Thymus (tissue), 11 donors: Measurements from ENCODE around the gene NSUN4. TPM values are rescaled to one million over a fixed set of nuclear protein-coding genes. Genes with fewer than 3 reads are reported as not detected.
"Not testable (repeated sequence)": the region's sequence is repeated elsewhere in the genome, so short reads cannot be mapped to it uniquely, and the experiment has no call there.

Experiments used
- DNase-seq, 9 donors: peaks; one replicate each; pipeline ENCODE4 v3.0.0-alpha.2; 2013; ENCODE audit warnings: low spot score in 9 of 9, low read depth in 6 of 9, missing footprints in 1 of 9
- H3K27ac ChIP-seq, 2 donors: one replicate each; pipeline ENCODE4 v1.5.1; 2013; ENCODE audit warnings: control low read depth in 1 of 2, low read depth in 1 of 2, low read length in 1 of 2, mild to moderate bottlenecking in 1 of 2, moderate library complexity in 1 of 2
- H3K27me3 ChIP-seq, 2 donors: one replicate each; pipeline ENCODE4 v1.5.1; 2013; ENCODE audit warnings: low read length in 1 of 2; ENCODE audit not compliant: control insufficient read depth in 2 of 2, insufficient read depth in 1 of 2
- H3K36me3 ChIP-seq, 2 donors: one replicate each; pipeline ENCODE4 v1.5.1; 2013; ENCODE audit warnings: low read length in 1 of 2, mild to moderate bottlenecking in 1 of 2, moderate library complexity in 1 of 2; ENCODE audit not compliant: control insufficient read depth in 2 of 2, insufficient read depth in 2 of 2
- H3K4me1 ChIP-seq, 2 donors: one replicate each; pipeline ENCODE4 v1.5.1; 2013; ENCODE audit warnings: low read length in 2 of 2; ENCODE audit not compliant: control insufficient read depth in 2 of 2, insufficient read depth in 2 of 2
- H3K4me3 ChIP-seq, 2 donors: one replicate each; pipeline ENCODE4 v1.5.1; 2013; ENCODE audit warnings: low read length in 2 of 2, control low read depth in 1 of 2, mild to moderate bottlenecking in 1 of 2
- H3K9me3 ChIP-seq, 2 donors: one replicate each; pipeline ENCODE4 v1.5.1; 2013; ENCODE audit warnings: low read length in 1 of 2, mild to moderate bottlenecking in 1 of 2; ENCODE audit not compliant: control insufficient read depth in 2 of 2, insufficient read depth in 1 of 2
- WGBS: extraction: QIAGEN DNeasy Blood & Tissue Kit; methylation state at CpG from one replicate; pipeline ENCODE4 v1.1.7; 2013; 5-methylcytosine and 5-hydroxymethylcytosine counted together
- polyA plus RNA-seq: library from polyadenylated mRNA; stranded (reverse); fragments of 200-250 nt; gene quantifications from one replicate; pipeline ENCODE4 v1.2.3, GENCODE V29; 2013
- total RNA-seq: library from RNA; stranded (reverse); fragments of 120-200 nt; gene quantifications from one replicate; pipeline ENCODE4 v1.2.4, GENCODE V29; 2013
- donor health status: healthy.

Gene NSUN4
- total and polyA plus RNA-seq, 2 donors: 9.9 to 10.0 TPM

GRCh38 chr1:46334030-46334384, 6.6 kb upstream of the NSUN4 start:
- no peak overlapping the region for H3K27ac ChIP-seq
- no peaks in the 10 kb centered on the region for H3K27me3 ChIP-seq
- H3K36me3 ChIP-seq: no peaks in the 10 kb centered on the region
- DNase-seq: no peak
- WGBS: 86% methylated on average over 2 of the region's 2 CpGs
- no peaks in the 10 kb centered on the region for H3K4me1 ChIP-seq
- H3K9me3 ChIP-seq: no peaks in the 10 kb centered on the region
- no peak overlapping the region for H3K4me3 ChIP-seq

- Histone ChIP-seq H3K9me3 (no peaks in the 10 kb centered on the region), H3K4me3 (no peak overlapping the region), H3K36me3 (no peaks in the 10 kb centered on the region), H3K27me3 (no peaks in the 10 kb centered on the region), H3K4me1 (peaks cover 4 to 6% of the 10 kb centered on the region in 2 donors), H3K27ac (no peak overlapping the region)
- no peak for DNase-seq
- WGBS: 99% methylated on average over 3 of the region's 3 CpGs
Measured at GRCh38 chr1:46335081-46335480, 5.5 kb upstream of the NSUN4 start.

DNA sequence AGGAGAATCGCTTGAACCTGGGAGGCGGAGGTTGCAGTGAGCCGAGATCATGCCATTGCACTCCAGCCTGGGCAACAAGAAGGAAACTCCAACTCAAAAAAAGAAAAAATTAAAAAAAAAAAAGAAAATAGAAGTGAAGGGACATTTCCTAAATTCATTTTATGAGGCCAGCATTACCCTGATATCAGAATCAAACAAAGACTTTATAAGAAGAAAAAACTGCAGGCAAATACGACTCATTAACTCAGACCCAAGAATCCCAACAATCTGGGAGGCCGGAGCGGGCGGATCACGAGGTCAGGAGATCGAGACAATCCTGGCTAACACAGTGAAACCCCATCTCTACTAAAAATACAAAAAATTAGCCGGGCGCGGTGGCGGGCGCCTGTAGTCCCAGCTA, 3.2 kb upstream of the NSUN4 start:
- not testable (repeated sequence) for H3K27ac ChIP-seq, DNase-seq, H3K4me3 ChIP-seq, H3K27me3 ChIP-seq, H3K36me3 ChIP-seq, H3K4me1 ChIP-seq, H3K9me3 ChIP-seq
- WGBS: 98% methylated on average over 9 of the region's 14 CpGs

- peak in 1 of 9 donors; percentile 18 for DNase-seq
- Histone ChIP-seq H3K27me3 (no peaks in the 10 kb centered on the region), H3K36me3 (peaks cover 12 to 13% of the 10 kb centered on the region in 2 donors), H3K4me1 (peaks cover 4 to 6% of the 10 kb centered on the region in 2 donors), H3K27ac (peak overlapping the region; percentile 93 to 94), H3K4me3 (peak overlapping the region; percentile 63 to 92), H3K9me3 (no peaks in the 10 kb centered on the region)
- WGBS: 74% methylated on average over 31 of the region's 31 CpGs
Measured at GRCh38 chr1:46341222-46342083, 846 bp downstream of the NSUN4 start.

- Histone ChIP-seq H3K27ac (peak overlapping the region in 1 of 2 donors; percentile 94), H3K4me1 (peaks cover 4 to 6% of the 10 kb centered on the region in 2 donors), H3K36me3 (peaks cover 18% of the 10 kb centered on the region in 2 donors), H3K9me3 (no peaks in the 10 kb centered on the region), H3K4me3 (no peak overlapping the region), H3K27me3 (no peaks in the 10 kb centered on the region)
- DNase-seq: peak in 2 of 9 donors; percentile 9 to 27
- WGBS: 98% methylated on average over 6 of the region's 6 CpGs
Measured at GRCh38 chr1:46342084-46342656, 1.6 kb downstream of the NSUN4 start.

DNA sequence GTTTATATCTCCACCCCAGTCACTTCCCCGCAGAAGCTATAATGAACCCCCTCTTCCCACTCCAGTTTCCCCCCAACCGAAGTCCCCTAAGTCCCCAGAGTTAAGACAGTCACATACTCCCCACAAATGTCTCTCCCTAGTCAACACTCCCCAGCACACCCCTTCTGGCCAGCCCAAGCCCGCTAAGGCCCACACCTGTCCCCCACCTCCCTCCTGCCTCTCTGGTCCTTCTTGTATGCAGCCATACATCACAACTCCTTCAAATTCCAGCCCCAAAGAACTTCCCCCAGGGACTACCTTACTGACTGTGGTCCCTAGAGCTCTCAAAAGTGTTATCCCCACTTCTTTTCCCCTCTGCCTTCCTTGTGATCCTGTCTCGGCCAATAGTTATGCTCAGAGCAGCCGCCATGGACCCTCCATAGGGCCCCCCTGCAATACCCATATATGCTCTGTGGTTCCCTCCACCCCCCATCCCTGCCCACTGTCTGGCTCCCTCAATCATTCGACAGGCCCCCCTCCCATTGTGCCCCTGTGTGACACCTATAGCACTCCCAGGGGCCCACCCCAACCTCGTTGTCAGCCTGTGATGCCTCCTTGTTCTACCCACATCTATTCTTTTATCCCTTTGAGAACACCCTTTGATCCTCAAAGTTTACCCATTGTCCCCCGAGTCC, 2.2 kb downstream of the NSUN4 start:
- H3K4me1 ChIP-seq: peaks cover 4 to 6% of the 10 kb centered on the region in 2 donors
- no peaks in the 10 kb centered on the region for H3K9me3 ChIP-seq
- no peak for DNase-seq
- 82% methylated on average over 8 of the region's 8 CpGs for WGBS
- no peak overlapping the region for H3K27ac ChIP-seq
- no peak overlapping the region for H3K4me3 ChIP-seq
- peaks cover 18 to 24% of the 10 kb centered on the region in 2 donors for H3K36me3 ChIP-seq
- H3K27me3 ChIP-seq: no peaks in the 10 kb centered on the region

DNA sequence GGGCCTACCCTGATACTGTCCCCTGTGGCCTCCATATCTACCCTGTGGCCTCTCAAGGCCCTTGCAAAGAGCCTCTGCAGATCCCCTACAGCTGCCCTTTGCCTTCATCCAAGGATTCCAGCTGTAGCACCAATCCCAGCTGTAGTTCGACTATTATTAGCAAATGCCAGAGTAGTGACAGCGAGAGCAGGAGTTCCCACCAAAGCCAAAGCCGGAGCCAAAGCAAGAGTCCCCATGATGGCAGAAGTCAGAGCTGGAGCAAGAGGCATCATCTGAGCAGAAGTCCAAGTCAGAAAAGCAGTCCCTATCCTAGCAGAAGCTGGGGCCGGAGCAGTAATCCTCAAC, 2.7 kb downstream of the NSUN4 start:
- peaks cover 18 to 27% of the 10 kb centered on the region in 2 donors for H3K36me3 ChIP-seq
- 98% methylated on average over 4 of the region's 4 CpGs for whole genome bisulfite sequencing
- peaks cover 4 to 6% of the 10 kb centered on the region in 2 donors for H3K4me1 ChIP-seq

DNA sequence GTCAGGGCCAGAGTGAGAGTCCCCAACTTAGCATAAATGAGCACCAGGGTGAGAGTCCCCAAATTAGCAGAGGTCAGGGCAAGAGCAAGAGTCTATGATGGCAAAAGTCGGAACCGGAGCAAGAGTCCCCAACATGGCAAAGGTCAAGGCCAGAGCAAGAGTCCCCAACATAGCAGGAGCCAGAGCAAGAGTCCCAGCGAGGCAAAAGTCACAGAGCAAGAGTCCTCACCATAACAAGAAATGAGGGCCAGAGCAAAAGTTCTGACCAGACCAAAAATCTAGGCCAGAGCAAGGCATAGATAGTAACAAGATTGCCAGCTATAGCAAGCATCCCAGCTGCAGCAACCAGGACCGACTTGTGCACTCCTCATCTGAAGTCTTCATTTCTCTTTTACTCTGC, 3.1 kb downstream of the NSUN4 start:
- no peak for DNase-seq
- WGBS: 97% methylated on average over 4 of the region's 4 CpGs
- H3K36me3 ChIP-seq: peaks cover 18 to 31% of the 10 kb centered on the region in 2 donors
- no peaks in the 10 kb centered on the region for H3K9me3 ChIP-seq
- no peaks in the 10 kb centered on the region for H3K27me3 ChIP-seq
- H3K4me3 ChIP-seq: no peak overlapping the region
- peaks cover 4 to 6% of the 10 kb centered on the region in 2 donors for H3K4me1 ChIP-seq
- no peak overlapping the region for H3K27ac ChIP-seq

More for the DNA sequence above, 2.7 kb downstream of the NSUN4 start:
- DNase-seq: no peak
- H3K27ac ChIP-seq: no peak overlapping the region
- no peaks in the 10 kb centered on the region for H3K27me3 ChIP-seq
- no peak overlapping the region for H3K4me3 ChIP-seq
- H3K9me3 ChIP-seq: no peaks in the 10 kb centered on the region

DNA sequence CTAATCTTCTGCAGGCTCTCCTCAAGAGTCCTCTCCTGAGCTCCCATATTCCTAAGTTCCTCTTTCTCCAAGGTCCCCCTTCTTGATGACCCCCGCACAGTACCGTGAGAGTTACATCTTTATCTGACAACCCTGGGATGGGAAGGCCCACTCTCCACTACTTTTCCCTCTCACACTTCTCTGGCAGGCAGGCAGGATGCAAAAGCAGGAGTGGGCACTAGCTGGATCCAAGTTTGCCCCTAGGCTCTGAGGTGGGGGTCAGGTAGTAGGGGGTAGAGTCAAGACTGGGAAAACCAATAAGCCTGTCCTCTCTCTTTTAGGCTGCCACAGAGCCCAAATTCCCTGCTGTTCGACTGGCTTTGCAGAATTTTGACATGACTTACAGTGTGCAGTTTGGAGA, 3.9 kb downstream of the NSUN4 start:
- H3K36me3 ChIP-seq: peaks cover 23 to 34% of the 10 kb centered on the region in 2 donors

More for the DNA sequence above, 3.9 kb downstream of the NSUN4 start:
- Histone ChIP-seq H3K27ac (no peak overlapping the region), H3K27me3 (no peaks in the 10 kb centered on the region), H3K9me3 (no peaks in the 10 kb centered on the region), H3K4me1 (peaks cover 3% of the 10 kb centered on the region in 2 donors), H3K4me3 (no peak overlapping the region)
- WGBS: 96% methylated on average over 3 of the region's 3 CpGs
- DNase-seq: no peak
